Islet of Langerhans (tissue), 1 donor: ENCODE measurements around the gene CEP350.
A peak's percentile ranks its signal among the peaks of the same experiment; 100 is the strongest.
"Not testable (repeated sequence)": the region's sequence is repeated elsewhere in the genome, so short reads cannot be mapped to it uniquely, and the experiment has no call there.

Experiments used
- FAIRE-seq: peaks from one replicate; lab custom pipeline; 2011; peaks lifted over from hg19 to GRCh38; lab: Jason Lieb, UNC

CEP350 gene

DNA sequence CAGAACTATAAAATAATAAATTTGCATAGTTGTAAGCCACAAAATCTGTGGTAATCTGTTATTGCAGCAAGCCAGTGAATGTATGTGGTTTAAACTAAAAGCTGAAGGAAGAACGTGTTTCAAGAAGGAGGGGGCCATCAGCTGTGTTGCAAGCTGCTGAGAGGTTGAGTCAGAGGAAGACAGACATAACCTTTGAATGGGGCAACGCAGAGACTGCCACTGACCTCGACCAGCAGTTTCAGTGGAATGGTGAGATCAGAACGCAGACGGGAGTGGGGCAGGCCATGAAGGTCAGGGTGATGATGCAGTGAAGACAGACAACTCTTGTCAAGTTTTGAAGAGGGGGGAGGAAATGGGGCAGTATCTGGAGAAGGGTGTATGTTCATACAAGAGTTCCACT, 176.9 kb downstream of the CEP350 start:
- FAIRE-seq, result no peak

DNA sequence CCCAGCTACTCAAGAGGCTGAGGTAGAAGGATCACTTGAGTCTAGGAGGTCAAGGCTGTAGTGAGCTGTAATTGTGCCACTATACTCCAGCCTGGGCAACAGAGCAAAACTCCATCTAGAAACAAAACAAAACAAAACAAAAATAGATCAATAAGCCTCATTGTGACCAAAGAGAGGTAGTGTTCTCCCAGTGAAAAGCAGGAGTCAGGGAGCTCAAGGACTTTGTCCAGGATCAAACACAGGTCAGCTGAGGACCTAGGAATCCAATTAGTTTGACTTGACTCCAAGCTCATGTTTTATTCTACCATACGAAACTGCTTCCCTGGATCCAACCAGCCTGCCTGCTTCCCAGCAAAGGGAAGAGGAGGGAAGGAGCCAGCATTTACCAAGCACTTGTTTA, 178.6 kb downstream of the CEP350 start:
- no peak for FAIRE-seq

DNA sequence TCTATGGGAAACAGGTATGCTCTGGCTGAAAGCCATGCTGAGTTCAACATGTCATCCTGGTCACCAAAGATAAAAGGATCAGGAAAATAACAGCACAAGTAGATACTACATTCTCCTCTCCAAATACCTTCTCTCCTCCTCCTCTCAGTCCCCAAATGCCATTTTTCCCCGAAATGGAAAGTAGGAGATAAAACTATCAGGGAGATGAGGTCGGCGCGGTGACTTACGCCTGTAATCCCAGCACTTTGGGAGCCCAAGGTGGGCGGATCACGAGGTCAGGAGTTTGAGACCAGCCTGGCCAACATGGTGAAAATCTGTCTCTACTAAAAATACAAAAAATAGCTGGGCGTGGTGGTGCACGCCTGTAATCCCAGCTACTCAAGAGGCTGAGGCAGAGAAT, 179.1 kb downstream of the CEP350 start:
- not testable (repeated sequence) for FAIRE-seq

DNA sequence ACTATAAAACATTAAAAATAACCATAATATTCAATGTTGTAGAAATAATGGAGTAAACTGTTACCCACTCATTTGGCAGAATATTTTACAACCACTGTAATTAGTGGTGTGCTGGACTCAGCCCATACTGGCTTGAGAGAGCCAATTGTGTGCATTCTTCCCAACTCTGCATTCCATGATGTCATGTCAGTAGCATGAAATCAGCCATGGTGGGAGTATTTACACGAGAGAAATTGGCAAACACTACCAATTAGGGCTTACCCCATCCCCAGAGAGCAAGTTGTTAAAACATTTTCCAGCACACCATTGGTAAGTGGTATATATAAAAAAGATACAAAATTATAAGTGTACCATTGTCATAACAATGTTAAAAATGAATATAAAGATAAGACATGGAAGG, 180.9 kb downstream of the CEP350 start:
- no peak for FAIRE-seq

DNA sequence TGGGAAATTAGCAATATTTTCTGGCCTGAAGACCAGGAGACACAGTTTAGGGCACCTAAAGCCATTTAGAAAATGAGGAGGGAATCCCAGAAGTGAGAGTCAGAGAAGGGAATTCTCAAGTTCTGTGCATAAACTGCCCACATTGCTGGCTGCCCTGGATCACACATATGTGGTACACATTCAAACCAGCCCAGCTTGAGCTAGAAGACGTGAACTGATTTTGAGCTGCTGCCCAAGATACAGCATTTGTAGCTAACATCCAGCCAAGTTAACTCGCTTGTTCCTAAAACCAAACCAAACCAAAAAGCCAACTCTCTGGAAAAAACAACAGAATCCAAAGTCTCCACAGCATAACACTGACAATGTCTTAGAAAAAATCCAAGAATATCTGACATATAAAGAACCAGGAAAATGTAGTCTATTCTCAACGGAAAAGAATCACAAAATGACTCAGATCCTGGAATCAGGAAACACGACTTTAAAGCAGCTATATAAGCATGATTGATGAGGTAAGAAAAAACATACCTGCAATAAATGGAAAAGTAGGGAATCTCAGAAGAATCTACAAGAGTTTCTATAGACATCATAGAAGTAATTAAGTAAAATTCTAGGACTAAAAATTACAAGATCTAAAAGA, 181.8 kb downstream of the CEP350 start:
- no peak for FAIRE-seq

DNA sequence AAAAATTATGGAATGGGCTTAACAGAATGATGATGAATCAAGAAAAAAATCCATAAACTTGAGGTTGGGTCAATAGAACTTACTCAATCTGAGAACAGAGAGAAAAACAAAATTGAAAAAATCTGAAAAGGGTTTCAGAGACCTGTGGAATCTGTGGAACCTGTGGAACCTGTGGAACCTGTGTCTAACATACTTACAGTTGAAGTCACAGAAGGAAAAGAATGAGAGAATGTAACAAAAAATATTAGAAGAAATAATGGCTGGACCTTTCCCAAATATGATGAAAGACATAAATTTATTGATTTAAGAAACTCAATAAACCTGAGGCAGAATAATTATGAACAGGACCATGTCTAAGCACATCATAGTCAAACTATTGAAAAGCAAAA, 182.4 kb downstream of the CEP350 start:
- no peak for FAIRE-seq

DNA sequence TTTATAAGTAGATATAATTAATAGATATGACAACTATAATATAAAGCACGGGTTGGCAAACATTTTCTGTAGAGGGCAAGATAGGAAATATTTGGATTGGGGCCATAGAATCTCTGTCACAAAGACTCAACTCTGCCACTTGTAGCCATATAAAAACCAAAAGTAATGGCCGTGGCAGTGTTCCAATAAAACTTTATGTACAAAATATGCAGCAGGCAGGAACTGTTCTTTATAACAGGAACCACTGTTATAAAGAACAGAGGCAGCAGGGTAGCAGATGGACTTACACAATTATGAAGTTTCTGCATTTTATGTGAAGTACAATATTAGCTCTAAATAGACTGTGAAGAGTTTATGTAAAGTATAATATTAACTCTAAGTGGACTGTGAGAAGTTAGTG, 183.2 kb downstream of the CEP350 start:
- no peak for FAIRE-seq

DNA sequence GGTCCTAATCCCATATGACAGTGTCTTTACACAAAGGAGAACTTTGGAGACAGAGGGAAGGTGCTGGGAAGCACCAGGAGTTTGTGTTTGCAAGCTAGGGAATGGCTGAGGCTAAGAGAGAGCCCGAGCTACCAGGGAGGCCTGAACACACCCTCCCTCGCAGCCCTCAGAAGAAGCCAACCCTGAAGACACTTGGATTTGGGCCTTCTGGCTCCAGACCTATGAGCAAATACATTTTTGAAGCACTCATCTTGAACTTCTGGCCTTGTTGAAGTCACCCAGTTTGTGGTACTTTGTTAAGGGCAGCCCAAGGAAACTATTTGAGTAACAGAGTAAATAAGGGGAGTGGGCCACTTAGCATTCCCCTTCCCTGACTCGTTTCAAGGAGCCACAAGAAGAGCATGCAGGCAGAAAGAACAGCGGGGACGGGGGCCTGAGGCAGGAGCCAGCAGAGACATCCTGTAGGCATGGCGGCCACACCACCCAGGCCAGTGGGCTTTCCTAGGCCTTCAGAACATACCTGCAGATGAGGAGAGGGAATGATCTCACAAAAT, 186.8 kb downstream of the CEP350 start:
- no peak for FAIRE-seq

DNA sequence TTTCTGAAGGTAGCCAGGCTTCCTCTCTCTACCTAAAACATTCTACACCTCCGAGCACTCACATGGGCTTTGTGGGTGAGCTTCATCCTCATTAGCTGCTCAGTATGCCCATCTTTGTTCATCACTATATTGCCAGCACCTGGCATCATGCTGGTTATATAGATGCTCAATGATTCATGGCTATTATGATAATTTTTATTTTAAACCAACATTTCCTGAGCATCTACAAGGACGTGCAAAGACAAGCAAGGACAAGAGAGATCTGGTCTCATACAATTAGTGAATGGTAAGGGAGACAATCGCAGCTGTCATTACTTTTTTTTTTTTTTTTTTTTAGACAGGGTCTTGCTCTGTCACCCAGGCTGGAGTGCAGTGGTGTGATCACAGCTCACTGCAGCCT, 188.7 kb downstream of the CEP350 start:
- FAIRE-seq, result no peak

DNA sequence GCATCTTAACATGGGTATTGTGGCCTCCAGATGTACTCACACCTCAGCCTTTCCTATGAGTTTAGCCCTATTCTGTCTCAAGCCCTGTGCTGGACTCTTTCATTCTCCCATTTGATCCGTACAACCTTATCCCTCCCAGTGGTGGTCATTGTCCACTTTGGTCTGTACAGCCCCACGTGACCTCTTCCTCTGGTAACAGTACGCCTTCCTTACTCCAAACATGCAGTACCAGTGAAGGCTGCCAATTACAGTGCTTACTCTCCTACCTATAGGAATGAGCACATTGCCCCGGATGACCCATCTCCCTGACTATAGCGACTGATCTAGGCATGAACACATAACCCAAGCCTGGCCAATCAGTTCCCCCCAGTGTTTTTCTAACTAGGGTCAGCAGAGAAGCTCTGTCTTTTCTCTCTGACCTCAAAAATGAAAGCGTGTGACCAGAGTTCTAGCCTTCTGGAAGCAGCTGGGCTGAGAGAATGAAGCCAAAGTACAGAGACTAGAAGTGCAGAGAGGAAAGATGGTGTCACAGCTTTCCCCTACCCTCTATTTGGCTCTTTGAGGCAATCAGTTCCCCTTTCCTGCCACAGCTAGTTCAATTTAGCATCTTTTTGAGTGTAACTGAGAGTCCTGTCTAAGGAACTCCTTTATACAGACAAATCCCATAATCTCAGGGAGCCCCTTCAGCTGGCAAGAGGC, 190.2 kb downstream of the CEP350 start:
- no peak for FAIRE-seq

DNA sequence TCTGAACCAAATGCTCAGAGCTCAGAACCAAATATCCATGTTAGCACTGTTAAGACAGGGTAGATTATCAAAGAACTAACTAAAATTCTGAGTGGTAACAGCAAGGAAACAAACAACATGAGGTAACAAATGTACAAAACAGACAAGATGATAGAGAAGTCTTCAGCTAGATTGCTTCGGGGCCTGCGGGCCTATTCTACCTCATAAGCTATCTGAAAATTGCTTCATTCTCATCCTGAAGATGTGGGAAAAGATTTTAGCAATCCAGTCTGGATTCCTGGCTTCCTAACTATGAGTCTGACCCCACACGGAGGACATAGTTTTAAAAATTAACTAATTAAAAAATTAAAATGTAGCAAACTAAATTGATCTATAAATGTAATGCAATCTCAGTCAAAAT, 190.8 kb downstream of the CEP350 start:
- FAIRE-seq, result no peak

DNA sequence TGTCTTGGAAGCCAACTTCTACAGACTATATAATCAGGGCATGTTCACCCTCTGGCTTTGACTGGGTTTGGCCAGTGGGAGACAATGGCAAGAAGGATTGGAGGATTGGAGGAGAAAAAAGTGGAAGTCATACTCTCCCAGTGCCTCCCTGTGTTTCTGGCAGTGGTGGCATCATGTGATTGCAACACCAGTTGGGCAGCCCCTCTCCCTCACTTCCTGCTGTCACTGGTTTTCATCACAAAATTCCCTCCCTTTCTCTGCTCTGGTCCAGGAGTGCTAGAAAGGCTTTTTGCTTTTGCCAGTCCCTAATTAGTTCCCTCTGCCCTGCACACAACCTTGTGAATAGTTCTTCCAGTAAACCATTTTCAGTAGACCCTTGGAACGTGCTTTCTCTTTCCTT, 196.4 kb downstream of the CEP350 start:
- no peak for FAIRE-seq

DNA sequence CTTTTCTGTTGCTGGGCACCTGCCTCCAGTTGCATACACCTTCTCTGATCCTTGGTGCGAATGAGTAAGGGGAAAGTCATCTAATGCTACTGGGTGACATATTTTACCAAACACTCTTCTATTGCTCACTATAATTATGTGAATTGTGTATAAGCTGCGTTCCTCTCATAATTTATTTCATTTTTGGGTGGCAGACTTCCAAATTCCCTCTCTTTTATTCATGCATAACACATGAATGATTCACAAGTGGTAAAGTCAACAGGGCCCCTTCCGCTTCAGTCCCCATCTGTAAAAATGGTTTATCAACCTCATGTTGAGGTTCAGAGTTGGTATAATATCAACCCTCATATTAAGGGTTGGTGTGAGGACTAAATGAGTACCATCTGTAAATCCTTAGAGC, 196.9 kb downstream of the CEP350 start:
- no peak for FAIRE-seq

DNA sequence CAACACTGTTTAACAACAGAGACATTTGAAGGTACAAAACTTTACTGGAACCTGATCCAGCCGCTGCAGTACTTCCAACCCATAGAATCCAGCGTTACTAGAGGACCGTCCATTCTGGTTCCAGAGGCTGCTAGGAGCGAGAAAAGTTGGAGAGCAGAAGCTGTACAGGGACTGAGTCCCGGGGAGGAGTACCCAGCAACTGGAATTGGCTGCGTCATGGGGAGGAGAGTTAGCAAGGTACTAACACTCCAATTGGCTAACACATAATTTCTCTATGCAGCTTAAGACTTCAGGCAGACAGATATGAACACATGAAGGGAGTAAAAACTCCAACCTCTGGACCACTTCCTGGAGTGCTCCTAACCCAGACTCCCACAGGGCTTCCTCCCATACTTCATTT, 198.0 kb downstream of the CEP350 start:
- no peak for FAIRE-seq

DNA sequence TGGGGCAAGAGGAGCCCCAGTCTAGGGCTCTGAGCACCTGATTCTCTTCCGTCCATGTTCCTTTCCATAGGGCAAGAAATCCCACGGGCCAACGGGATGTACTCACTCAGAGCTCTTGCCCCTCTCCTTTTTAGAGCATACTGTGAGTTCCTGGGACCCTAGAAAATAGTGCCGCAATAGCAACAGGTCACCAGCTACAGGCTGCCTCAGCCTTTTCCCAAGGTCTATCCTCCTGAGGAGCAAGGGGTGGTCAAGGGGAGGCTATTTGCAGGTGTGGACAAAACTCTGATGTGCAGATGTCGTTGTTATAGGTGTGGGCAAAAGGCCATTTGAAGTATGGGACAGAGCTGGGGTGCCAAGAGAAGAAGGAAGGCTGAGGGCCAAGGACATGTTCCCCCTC, 198.4 kb downstream of the CEP350 start:
- FAIRE-seq, result no peak

DNA sequence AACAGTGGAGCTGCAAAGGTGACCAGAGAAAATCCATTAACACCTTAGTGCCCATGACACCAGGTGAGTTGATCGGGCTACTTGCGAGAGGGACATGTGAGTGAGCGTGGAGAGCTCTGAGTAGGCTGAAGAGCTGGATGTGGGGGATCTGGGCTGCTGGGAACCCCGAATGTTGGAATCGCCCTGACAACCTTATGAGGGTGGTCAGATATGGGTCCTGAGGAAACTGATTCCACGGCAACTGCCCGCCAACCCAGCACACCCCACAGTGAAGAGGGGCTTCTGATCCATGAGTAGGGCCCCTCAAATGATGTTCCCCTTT, 199.4 kb downstream of the CEP350 start:
- FAIRE-seq, result no peak

DNA sequence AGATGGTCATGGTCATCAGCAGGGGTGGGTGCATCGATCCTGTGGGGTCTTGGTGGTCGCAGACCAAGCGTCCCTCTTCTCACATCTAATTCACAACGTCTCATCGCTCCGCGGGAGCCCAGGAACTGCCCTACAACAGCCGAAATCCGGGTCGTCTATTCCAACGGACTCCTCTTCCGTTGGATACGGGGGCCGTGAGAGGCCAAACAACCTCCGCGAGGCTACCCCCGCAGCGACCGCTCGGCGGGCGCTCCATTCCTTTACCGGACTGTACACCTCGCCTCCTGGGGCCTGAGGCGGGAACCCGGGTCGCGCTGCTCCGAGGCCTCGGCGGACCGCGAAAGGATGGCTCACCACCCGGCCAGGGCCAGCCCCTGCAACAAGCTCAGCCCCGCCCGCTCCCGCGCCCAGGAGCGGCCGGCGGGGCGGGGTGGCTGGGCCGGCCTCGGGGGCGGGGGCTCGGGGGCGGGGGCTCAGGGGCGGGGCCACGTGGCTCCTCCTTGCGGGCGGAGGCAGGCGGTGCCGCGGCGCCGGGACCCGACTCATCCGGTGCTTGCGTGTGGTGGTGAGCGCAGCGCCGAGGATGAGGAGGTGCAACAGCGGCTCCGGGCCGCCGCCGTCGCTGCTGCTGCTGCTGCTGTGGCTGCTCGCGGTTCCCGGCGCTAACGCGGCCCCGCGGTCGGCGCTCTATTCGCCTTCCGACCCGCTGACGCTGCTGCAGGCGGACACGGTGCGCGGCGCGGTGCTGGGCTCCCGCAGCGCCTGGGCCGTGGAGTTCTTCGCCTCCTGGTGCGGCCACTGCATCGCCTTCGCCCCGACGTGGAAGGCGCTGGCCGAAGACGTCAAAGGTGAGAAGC, 199.9 kb downstream of the CEP350 start, which contains the start of gene QSOX1:
QSOX1 (plus strand) TSS at position 545 of the 857 bp plus-strand sequence; CDS start at position 584, 39 bp downstream.
- FAIRE-seq, result no peak

DNA sequence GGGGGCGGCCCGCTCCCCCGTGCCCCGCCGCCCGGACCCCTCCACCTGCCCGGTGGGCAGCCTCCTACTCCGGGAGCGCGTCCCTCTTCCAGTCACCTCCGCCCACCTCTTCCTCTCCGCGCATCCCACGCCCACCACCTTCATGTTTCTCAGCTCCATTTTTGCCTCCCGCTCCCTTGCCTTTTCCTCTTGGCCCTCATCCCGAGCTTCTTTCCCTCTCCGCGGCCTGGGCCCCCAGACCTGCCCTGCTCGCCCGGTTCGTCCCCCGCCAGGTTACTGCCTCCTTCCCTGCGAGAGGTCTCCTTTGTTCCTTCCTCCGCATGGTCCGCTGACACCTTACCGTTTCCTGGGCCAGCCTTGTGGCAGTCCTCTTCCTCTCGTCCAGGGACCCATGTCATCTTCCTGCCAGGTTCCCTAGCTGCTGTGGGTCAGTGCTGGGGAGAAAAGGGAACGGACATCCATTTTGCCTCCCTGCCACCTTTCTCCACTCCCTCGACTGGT, 200.6 kb downstream of the CEP350 start:
- FAIRE-seq, result no peak

DNA sequence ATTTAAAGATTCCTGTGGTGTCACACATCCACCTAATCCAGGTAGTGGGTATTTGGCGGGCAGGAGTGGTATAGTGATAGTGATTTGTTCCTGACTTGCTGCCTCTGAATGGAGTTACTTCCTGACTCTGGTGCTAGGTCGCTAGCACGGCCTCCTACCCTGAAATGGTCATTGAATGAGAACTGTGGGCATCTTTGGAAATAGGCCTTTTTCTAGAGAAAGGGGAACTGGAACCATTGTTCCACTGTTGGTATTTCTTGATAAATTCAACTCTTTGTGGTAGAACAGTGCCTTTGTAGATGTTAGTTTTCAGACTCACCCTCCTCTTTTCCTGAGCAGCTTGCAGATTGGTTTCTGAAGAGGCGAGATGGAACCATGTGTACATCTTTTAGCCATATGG, 201.6 kb downstream of the CEP350 start:
- FAIRE-seq, result no peak

DNA sequence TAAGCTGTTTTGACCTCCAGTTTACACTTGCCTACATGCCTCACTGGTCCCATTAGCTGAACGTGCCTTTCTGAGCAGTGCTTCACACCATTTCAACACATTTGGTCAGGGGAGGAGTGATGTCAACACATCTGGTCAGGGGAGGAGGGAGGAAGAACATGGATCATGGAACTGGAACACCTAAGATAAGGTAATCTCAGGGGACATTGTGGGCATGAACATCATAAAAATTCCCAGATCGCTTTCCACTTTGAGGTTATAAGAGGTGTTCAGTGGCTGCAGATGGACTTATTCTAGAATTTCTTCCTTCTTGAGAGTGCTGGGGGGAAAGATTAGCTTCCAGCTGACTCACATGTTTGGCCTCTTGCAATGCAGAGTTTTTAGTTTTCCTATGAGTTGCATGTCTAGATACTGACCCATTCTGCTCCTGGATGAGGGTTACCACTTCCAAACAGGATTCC, 202.1 kb downstream of the CEP350 start:
- no peak for FAIRE-seq

DNA sequence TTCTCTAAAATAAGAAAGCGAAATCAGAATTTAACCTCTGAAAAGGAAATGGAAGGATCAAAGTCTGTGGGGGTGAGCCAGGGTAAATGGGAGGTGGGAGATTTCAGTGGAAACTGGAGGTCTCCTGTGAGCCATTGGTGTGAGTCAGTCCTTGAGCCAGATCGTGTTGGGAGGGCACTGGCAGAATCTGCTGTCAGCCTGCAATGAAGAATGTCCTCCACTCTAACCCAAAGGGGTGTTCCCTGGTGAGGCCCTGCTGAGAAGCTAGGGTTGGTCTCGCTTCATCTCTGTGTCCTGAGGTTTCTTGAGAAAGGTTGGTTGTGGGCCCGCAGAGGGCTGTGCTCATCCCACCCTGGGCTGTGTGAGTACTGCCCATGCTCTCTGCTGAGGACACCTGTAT, 202.5 kb downstream of the CEP350 start:
- no peak for FAIRE-seq

DNA sequence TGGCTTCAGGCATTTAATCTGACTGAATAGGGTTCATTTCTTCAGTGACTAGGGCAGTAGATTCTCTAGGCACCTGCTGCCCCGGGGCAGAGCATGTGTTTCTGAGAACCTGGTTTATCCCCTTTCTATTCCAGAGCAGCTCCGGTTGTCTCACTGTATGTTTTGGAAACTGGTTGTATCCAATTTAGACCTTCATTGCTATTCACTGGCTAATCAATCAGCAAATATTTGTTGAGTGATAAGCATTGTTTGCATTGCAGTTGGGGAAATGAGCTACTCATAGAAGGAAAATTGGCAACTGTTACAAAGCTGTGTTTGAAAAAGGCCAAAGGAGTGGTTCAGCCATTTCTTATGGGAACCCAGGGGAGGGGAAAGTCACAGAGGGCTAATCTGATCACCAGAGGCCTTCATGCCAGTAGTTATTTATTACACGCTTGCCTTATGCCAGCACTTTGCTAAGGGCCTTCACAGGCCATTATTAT, 203.0 kb downstream of the CEP350 start:
- FAIRE-seq, result peak; percentile 87
